Esophagus muscularis mucosa (tissue), 3 donors: Measurements from ENCODE around the gene INPP4B.

Experiments
- CTCF ChIP-seq, 3 experiments: fragments of 200-600 bp in 2 of 3; fragments of 450-650 bp in 1 of 3; sonication (generic) in 2 of 3; IDR thresholded peaks; one replicate each; pipeline ENCODE4 v1.5.1; 2017 to 2019; ENCODE audit warnings: antibody characterized with exemption in 3 of 3, mild to moderate bottlenecking in 2 of 3, moderate library complexity in 1 of 3
- POLR2A ChIP-seq: fragments of 450-650 bp; IDR thresholded peaks from one replicate; pipeline ENCODE4 v1.6.1; 2017; ENCODE audit warnings: antibody characterized with exemption, moderate library complexity, mild to moderate bottlenecking, low read depth

GRCh38 chr4:142030010-142030409, 816.1 kb downstream of the INPP4B start:
- TF ChIP-seq POLR2A (no peak), CTCF (IDR thresholded peaks at IDR 0.05) (no peak)
